Measurements from ENCODE around the gene ANKS3.

- TF ChIP-seq, protein P1, sequence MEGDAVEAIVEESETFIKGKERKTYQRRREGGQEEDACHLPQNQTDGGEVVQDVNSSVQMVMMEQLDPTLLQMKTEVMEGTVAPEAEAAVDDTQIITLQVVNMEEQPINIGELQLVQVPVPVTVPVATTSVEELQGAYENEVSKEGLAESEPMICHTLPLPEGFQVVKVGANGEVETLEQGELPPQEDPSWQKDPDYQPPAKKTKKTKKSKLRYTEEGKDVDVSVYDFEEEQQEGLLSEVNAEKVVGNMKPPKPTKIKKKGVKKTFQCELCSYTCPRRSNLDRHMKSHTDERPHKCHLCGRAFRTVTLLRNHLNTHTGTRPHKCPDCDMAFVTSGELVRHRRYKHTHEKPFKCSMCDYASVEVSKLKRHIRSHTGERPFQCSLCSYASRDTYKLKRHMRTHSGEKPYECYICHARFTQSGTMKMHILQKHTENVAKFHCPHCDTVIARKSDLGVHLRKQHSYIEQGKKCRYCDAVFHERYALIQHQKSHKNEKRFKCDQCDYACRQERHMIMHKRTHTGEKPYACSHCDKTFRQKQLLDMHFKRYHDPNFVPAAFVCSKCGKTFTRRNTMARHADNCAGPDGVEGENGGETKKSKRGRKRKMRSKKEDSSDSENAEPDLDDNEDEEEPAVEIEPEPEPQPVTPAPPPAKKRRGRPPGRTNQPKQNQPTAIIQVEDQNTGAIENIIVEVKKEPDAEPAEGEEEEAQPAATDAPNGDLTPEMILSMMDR (IDR thresholded peaks at IDR 0.05): no peak
- no peak for TF ChIP-seq POLR2A (IDR thresholded peaks at IDR 0.05)
These were observed 44.0 kb downstream of the ANKS3 start for GRCh38 chr16:4689864-4690704.

All from right lobe of liver (tissue), 4 donors.